GM15510 (cell line): Measurements from ENCODE around the gene TPD52L1.

ENCODE experiments used
- POLR2A ChIP-seq: IDR thresholded peaks from 3 replicates; pipeline ENCODE4 v1.6.1; 2011; ENCODE audit warnings: borderline replicate concordance; ENCODE audit not compliant: insufficient read length; ENCODE audit errors: extremely low read depth

The TPD52L1 gene

GRCh38 chr6:125208625-125209249 is 55.2 kb downstream of the TPD52L1 start:
- no peak for TF ChIP-seq POLR2A

- TF ChIP-seq POLR2A: no peak
Measured at GRCh38 chr6:125210667-125211066, 57.1 kb downstream of the TPD52L1 start.

GRCh38 chr6:125211352-125211751 is 57.8 kb downstream of the TPD52L1 start:
- no peak for TF ChIP-seq POLR2A

- TF ChIP-seq POLR2A: no peak
Measured at GRCh38 chr6:125212377-125212776, 58.8 kb downstream of the TPD52L1 start.

- no peak for TF ChIP-seq POLR2A
Measured at GRCh38 chr6:125213939-125214338, 60.4 kb downstream of the TPD52L1 start.

DNA sequence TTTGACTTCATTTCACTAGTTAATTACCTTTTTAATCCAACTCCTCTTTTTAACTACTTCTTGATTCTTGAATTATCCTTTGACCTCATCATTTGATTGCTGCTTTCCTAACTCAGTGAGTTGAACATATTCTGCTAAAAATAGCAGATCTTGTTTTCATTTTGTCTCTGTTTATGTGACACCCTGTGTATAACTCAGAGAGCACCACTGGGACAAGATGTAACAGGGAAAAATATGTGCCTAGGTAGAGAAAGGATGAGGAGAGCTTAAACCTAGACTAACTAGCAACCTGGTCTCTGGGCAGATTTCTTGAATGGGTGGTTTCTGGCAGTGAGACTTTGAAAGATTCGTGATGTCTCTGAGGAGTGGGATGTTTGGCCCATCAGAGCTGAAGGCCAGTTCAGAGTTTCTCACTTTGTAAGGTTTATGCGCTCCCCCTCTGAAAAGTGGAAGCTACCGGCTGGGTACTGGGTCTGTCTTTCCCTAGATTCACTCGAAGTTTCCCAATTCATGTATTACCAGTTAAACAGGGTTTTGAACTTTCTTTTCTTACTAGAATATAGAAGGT is 61.8 kb downstream of the TPD52L1 start:
- no peak for TF ChIP-seq POLR2A

GRCh38 chr6:125216015-125216414 is 62.4 kb downstream of the TPD52L1 start:
- TF ChIP-seq POLR2A: no peak

DNA sequence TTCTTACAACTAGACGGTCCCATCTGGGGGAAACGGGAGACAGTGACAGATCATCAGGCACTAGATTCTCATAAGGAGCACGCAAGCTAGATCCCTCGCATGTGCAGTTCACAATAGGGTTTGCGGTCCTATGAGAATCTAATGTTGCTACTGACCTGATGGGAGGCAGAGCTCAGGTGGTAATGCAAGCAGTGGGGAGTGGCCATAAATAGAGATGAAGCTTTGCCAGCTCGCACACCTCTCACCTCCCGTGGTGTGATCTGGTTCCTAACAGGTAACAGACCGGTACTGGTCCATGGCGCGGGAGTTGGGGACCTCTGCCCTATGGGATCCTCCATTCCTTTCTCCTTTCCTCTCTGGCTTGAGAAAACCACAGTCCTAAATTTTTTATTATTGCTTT is 63.8 kb downstream of the TPD52L1 start:
- no peak for TF ChIP-seq POLR2A

- TF ChIP-seq POLR2A: no peak
Measured at GRCh38 chr6:125217992-125218391, 64.4 kb downstream of the TPD52L1 start.

DNA sequence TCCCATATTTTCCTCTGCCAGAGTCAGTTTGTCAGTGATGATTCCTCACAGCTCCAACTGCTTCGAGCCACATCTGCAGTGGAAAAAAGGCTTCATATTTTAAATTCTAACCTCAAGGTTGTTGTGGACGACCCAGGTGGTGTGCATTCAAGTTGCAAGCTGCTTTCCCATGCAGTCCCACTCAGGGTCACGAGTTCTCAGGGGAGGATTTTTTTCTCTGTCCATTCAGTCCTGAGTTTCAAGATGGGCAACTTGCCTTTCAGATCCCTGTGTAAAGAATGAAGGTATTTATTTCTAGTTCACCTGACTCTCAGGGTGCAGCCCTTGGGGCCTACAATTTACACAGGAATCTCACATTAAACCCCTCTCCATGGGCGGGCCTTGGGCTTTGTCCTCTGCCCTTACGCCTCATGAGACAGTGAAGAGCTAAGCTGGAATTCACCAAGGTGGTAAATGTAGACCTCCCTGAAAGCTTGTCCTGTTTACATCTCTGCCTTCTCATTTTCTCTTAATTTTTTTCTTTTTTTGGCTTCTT is 65.9 kb downstream of the TPD52L1 start:
- no peak for TF ChIP-seq POLR2A

GRCh38 chr6:125220712-125221111 is 67.1 kb downstream of the TPD52L1 start:
- no peak for TF ChIP-seq POLR2A

DNA sequence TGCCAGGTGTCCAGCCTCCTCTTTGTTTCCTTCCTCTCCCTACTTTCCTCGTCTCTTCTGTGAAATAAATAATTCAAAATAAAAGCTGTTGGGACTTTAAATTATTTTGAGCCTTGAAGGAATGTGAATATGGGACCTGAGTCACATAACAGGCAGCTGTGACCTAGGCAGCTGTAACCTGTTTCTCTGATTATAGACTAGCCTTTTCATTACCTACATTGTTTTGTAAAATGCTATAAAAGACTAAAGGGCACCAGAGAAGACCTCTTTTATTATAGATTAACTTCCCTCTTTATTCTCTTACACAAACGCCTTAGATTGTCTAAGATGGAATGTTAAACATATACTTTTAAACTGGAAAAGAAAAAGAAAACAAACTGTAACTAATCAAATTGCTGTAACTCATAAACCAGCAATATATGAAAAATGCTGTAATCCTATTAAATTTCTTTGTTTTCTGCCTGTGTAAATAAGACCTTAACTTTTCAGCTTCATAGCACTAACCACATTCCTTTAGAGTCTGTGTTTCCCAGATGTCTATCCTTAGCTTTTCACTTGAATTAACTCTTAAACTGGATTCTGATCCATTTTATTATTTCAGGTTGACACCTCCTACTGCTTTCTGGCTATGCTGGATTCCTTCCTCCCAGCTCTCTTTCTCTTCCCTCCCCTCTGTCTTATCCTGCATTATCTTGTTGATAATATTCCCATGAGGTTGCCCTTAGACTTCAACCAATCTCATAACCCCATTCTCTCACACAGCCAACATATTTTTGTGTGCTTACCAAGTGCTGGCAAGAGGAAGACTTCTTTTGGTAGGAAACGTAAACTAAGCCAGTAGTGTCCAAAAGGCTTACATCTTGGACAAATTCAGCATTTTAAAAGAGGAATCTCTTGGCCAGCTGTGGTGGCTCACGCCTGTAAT is 69.2 kb downstream of the TPD52L1 start:
- no peak for TF ChIP-seq POLR2A

- no peak for TF ChIP-seq POLR2A
Measured at GRCh38 chr6:125224231-125224861, 70.8 kb downstream of the TPD52L1 start.

DNA sequence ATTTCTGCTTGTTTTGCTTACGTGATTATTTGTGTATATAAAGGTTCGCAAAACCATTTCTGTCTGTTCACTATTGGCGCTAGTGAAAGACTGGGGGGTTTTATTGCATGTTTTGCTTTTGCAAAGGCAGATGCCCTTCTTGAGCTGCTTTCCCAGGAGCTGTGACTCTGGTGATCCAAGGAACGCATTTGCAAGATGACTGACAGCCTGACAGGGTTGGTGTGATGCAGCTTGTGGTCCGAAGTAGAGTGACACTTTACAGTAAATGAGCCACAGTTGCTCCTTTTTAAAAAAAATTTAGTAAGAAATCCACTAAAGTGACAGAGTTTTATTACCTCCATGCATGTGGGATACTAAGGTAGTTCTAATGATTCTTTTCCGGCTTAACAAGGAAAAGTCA is 73.7 kb downstream of the TPD52L1 start:
- TF ChIP-seq POLR2A: no peak

DNA sequence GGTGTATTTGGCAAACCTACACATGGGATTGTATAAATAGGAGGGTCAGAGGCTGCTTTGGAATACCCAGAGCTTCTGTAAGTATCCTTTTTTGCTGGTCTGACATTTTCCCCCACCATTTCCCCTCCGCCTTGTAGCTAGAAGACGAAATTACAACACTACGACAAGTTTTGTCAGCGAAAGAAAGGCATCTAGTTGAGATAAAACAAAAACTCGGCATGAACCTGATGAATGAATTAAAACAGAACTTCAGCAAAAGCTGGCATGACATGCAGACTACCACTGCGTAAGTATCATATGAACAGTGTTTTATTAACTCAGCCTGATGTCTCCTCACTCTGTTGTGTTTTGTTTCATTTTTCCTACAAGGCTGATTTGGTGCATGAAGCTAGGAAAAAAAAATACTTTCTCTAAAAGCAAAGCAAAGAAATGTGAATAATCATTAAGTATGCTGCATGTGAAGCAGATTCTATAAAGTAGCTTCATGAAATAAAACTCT is 75.5 kb downstream of the TPD52L1 start:
- TF ChIP-seq POLR2A: no peak
